Astrocyte (in vitro differentiated cells and primary cell): Measurements from ENCODE around the gene OPRL1. TPM values are rescaled to one million over a fixed set of nuclear protein-coding genes. Genes with fewer than 3 reads are reported as not detected.

Experiments
- DNase-seq: peaks from one replicate; pipeline ENCODE4 v3.0.0-alpha.2; 2010; ENCODE audit warnings: low read depth
- FAIRE-seq: peaks from 2 replicates; lab custom pipeline; 2011; peaks lifted over from hg19 to GRCh38; lab: Jason Lieb, UNC
- H2AFZ ChIP-seq: 2 replicates; pipeline ENCODE4 v1.6.0; 2012; ENCODE audit warnings: low read depth, low read length, inconsistent platforms
- H3K27ac ChIP-seq: 2 replicates; pipeline ENCODE4 v1.5.1; 2011; ENCODE audit warnings: low read depth, low read length, inconsistent platforms
- H3K27me3 ChIP-seq: 2 replicates; pipeline ENCODE4 v1.6.0; 2011; ENCODE audit warnings: low read length, inconsistent platforms; ENCODE audit not compliant: insufficient read depth
- H3K36me3 ChIP-seq: 2 replicates; pipeline ENCODE4 v1.5.1; 2011; ENCODE audit warnings: low read length, inconsistent platforms; ENCODE audit not compliant: insufficient read depth
- H3K4me1 ChIP-seq: 2 replicates; pipeline ENCODE4 v1.5.1; 2011; ENCODE audit warnings: low read length, inconsistent platforms; ENCODE audit not compliant: insufficient read depth
- H3K4me2 ChIP-seq: 2 replicates; pipeline ENCODE4 v1.6.0; 2012; ENCODE audit warnings: low read length, inconsistent platforms
- H3K4me3 ChIP-seq: 2 replicates; pipeline ENCODE4 v1.5.1; 2011; ENCODE audit warnings: low read depth, mild to moderate bottlenecking, low read length, inconsistent platforms; ENCODE audit not compliant: insufficient read depth
- H3K79me2 ChIP-seq: 2 replicates; pipeline ENCODE4 v1.6.0; 2012; ENCODE audit warnings: mild to moderate bottlenecking, low read length, inconsistent platforms; ENCODE audit not compliant: insufficient read depth
- H3K9ac ChIP-seq: 2 replicates; pipeline ENCODE4 v1.6.0; 2012; ENCODE audit warnings: mild to moderate bottlenecking, low read length, inconsistent platforms
- H3K9me3 ChIP-seq: 2 replicates; pipeline ENCODE4 v1.5.1; 2012; ENCODE audit warnings: low read depth, mild to moderate bottlenecking, low read length, inconsistent platforms; ENCODE audit not compliant: insufficient read depth
- H4K20me1 ChIP-seq: 2 replicates; pipeline ENCODE4 v1.6.0; 2012; ENCODE audit warnings: low read length, inconsistent platforms; ENCODE audit not compliant: insufficient read depth
- H3K27ac Mint-ChIP-seq: one replicate; pipeline ENCODE4 v1.8.0; 2021; ENCODE audit warnings: mild to moderate bottlenecking, mixed read lengths; ENCODE audit not compliant: unreplicated experiment
- H3K27me3 Mint-ChIP-seq: one replicate; pipeline ENCODE4 v1.8.0; 2021; ENCODE audit warnings: low read depth, mixed read lengths; ENCODE audit not compliant: unreplicated experiment
- H3K36me3 Mint-ChIP-seq: one replicate; pipeline ENCODE4 v1.8.0; 2021; ENCODE audit warnings: low read depth, mixed read lengths; ENCODE audit not compliant: unreplicated experiment
- H3K4me1 Mint-ChIP-seq: one replicate; pipeline ENCODE4 v1.8.0; 2021; ENCODE audit warnings: low read depth, mixed read lengths; ENCODE audit not compliant: unreplicated experiment
- H3K4me3 Mint-ChIP-seq: one replicate; pipeline ENCODE4 v1.8.0; 2021; ENCODE audit warnings: mild to moderate bottlenecking, moderate library complexity, mixed read lengths; ENCODE audit not compliant: unreplicated experiment
- H3K9me3 Mint-ChIP-seq: one replicate; pipeline ENCODE4 v1.8.0; 2021; ENCODE audit warnings: mild to moderate bottlenecking, mixed read lengths; ENCODE audit not compliant: unreplicated experiment
- EZH2 ChIP-seq: IDR thresholded peaks from 2 replicates; pipeline ENCODE4 v1.6.1; 2012; ENCODE audit warnings: mild to moderate bottlenecking, low read length, inconsistent platforms; ENCODE audit not compliant: insufficient read depth
- total RNA-seq: library from RNA; stranded (reverse); gene quantifications from 2 replicates; pipeline ENCODE4 v1.2.1, GENCODE V29; 2021
- TF ChIP-seq, protein P1 (sequence below): IDR thresholded peaks from 2 replicates; pipeline ENCODE4 v1.5.1; 2011; ENCODE audit warnings: low read depth, mild to moderate bottlenecking, inconsistent platforms, low read length, moderate library complexity; ENCODE audit not compliant: insufficient read depth

Gene OPRL1
- total RNA-seq, 1 donor from 2014 or later = 2.8 TPM

DNA sequence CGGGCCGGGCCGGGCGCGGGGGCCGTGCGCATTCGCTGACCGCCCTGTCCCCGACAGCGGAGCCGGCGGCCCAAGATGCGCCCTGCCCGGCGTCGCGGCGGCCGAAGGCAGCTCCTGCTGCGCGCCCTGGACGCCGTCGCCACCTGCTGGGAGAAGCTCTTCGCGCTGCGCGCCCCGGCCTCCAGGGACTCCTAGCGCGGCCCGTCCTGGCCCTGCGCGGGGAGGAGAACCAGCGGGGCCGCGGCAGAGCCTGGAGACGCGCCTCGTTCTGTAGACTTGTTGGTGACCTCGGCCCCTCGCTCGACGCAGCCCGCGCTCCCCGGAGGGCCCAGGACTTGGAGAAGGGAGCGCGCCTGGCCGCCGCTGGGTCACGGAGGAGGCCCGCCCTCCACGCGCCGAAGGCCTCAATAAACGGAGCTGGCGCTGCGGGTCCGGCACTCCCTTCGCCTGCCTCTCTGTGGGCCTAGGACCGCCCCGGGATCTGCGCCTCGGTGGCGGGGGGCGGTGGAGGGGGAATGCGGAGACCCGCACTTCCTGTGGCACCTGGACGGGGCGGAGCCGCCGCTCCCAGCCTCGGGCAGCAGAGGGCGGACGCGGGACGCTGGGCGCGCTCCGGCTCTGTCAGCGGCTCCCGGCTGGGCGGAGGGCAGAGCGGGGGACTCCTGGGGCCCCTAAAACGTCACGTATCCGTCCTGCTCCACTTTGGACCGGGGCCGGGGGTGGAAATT, 41.2 kb upstream of the OPRL1 start:
- peaks cover 7% of the 10 kb centered on the region for H3K4me1 Mint-ChIP-seq
- Histone ChIP-seq H3K36me3 (no peaks in the 10 kb centered on the region), H3K27me3 (peaks cover 39% of the 10 kb centered on the region), H2AFZ (peak overlapping the region; percentile 60), H3K9ac (no peak overlapping the region), H3K27ac (no peak overlapping the region), H4K20me1 (peaks cover 32% of the 10 kb centered on the region), H3K4me2 (peak overlapping the region; percentile 80), H3K4me1 (peaks cover 3% of the 10 kb centered on the region), H3K4me3 (peak overlapping the region; percentile 39), H3K79me2 (no peaks in the 10 kb centered on the region), H3K9me3 (no peaks in the 10 kb centered on the region)
- TF ChIP-seq EZH2 = no peak
- TF ChIP-seq, protein P1, sequence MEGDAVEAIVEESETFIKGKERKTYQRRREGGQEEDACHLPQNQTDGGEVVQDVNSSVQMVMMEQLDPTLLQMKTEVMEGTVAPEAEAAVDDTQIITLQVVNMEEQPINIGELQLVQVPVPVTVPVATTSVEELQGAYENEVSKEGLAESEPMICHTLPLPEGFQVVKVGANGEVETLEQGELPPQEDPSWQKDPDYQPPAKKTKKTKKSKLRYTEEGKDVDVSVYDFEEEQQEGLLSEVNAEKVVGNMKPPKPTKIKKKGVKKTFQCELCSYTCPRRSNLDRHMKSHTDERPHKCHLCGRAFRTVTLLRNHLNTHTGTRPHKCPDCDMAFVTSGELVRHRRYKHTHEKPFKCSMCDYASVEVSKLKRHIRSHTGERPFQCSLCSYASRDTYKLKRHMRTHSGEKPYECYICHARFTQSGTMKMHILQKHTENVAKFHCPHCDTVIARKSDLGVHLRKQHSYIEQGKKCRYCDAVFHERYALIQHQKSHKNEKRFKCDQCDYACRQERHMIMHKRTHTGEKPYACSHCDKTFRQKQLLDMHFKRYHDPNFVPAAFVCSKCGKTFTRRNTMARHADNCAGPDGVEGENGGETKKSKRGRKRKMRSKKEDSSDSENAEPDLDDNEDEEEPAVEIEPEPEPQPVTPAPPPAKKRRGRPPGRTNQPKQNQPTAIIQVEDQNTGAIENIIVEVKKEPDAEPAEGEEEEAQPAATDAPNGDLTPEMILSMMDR = no peak
- no peak for FAIRE-seq
- DNase-seq = peak; percentile 69
- peaks cover 2% of the 10 kb centered on the region for H3K9me3 Mint-ChIP-seq
- H3K27ac Mint-ChIP-seq = no peak overlapping the region
- peaks cover 4% of the 10 kb centered on the region for H3K36me3 Mint-ChIP-seq
- peaks cover 20% of the 10 kb centered on the region for H3K27me3 Mint-ChIP-seq
- peak overlapping the region; percentile 57 for H3K4me3 Mint-ChIP-seq

DNA sequence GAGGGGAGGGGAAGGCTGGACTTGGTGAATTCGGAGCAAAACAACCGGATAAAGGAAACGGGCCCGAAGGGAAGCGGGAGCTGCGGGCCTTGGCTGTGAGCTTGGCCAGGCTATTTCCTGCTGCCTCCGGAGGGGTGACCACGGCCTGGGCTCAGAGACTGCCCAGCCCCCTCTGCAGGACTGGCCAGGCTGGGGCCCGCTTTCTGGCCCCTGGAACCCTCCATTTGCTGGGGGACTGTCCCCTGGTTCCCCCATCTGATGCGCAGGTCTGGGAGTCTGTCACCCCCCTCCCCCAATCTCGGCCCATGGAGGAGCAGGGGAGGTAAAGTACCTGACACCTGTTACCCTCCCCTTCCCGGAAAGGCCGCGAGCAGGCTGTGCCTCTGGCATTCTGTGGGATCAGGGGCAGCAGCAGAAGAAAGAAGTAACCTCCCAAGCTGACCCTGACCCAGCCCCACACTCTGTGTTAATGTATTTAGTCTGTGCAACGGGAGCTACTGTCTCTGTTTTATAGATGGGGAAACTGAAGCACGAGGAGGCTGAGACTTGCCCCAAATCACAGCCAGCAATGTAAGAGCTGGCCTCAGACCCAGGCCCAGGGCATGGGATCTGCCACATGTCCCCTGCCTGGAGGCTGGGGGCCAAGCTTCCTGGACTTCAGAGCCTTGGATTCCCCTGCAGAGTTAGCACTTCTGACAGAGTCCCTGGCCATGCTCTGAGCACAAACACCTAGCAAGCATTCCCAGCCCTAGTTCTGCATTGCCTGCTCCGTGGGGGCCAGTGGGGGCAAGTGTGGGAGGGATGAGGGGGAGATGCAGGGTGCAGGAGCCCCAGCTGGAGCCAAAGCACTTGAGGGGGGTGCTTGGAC, 40.4 kb upstream of the OPRL1 start:
- no peak overlapping the region for H2AFZ ChIP-seq
- FAIRE-seq = no peak

More for the DNA sequence above, 40.4 kb upstream of the OPRL1 start:
- no peak for DNase-seq
- H3K4me2 ChIP-seq = peak overlapping the region; percentile 80
- peaks cover 4% of the 10 kb centered on the region for H3K4me1 ChIP-seq
- no peaks in the 10 kb centered on the region for H3K79me2 ChIP-seq
- H3K9me3 Mint-ChIP-seq = peaks cover 2% of the 10 kb centered on the region
- H3K9ac ChIP-seq = no peak overlapping the region
- peak overlapping the region; percentile 39 for H3K4me3 ChIP-seq
- no peaks in the 10 kb centered on the region for H3K9me3 ChIP-seq
- peaks cover 10% of the 10 kb centered on the region for H3K4me1 Mint-ChIP-seq
- TF ChIP-seq, protein P1 = no peak
- peak; percentile 19 for TF ChIP-seq EZH2
- peaks cover 32% of the 10 kb centered on the region for H4K20me1 ChIP-seq
- H3K27ac Mint-ChIP-seq = no peak overlapping the region
- no peaks in the 10 kb centered on the region for H3K36me3 ChIP-seq
- peaks cover 42% of the 10 kb centered on the region for H3K27me3 ChIP-seq
- H3K27me3 Mint-ChIP-seq = peaks cover 26% of the 10 kb centered on the region
- H3K36me3 Mint-ChIP-seq = peaks cover 1% of the 10 kb centered on the region
- no peak overlapping the region for H3K27ac ChIP-seq
- H3K4me3 Mint-ChIP-seq = peak overlapping the region; percentile 71
